Thyroid gland (tissue), 4 donors: ENCODE measurements around the gene MAN2A2. TPM values are rescaled to one million over a fixed set of nuclear protein-coding genes. Genes with fewer than 3 reads are reported as not detected.

Experiments used
- DNase-seq, 2 donors: peaks; one replicate each; pipeline ENCODE4 v3.0.0-alpha.2; 2019
- H3K27ac ChIP-seq, 3 donors: fragments of 200-600 bp; sonication (generic); 1 replicate in 2 of 3; 2 replicates in 1 of 3; pipeline ENCODE4 v1.5.1; 2016 to 2019; ENCODE audit warnings: mild to moderate bottlenecking in 1 of 3, moderate library complexity in 1 of 3
- H3K27me3 ChIP-seq: fragments of 200-600 bp; sonication (generic); one replicate; pipeline ENCODE4 v1.5.1; 2019
- H3K36me3 ChIP-seq, 2 donors: fragments of 200-600 bp; sonication (generic); one replicate each; pipeline ENCODE4 v1.5.1; 2016 to 2019
- H3K4me1 ChIP-seq, 2 donors: fragments of 200-600 bp; sonication (generic); one replicate each; pipeline ENCODE4 v1.5.1; 2017 to 2019
- H3K4me3 ChIP-seq, 3 donors: fragments of 200-600 bp; sonication (generic); replicated peaks in 1 of 3; 1 replicate in 2 of 3; 2 replicates in 1 of 3; pipeline ENCODE4 v1.5.1; 2016; ENCODE audit warnings: mild to moderate bottlenecking in 1 of 3
- H3K9me3 ChIP-seq: fragments of 200-600 bp; sonication (generic); one replicate; pipeline ENCODE4 v1.5.1; 2017
- CTCF ChIP-seq, 6 experiments: fragments of 200-600 bp in 3 of 6; fragments of 450-650 bp in 3 of 6; sonication (generic) in 3 of 6; IDR thresholded peaks; one replicate each; pipeline ENCODE4 v1.5.1; 2016 to 2019; ENCODE audit warnings: antibody characterized with exemption in 6 of 6, mild to moderate bottlenecking in 2 of 6, inconsistent platforms in 1 of 6, moderate library complexity in 1 of 6
- POLR2A ChIP-seq, 2 donors: fragments of 450-650 bp; IDR thresholded peaks; one replicate each; pipeline ENCODE4 v1.6.1; 2017; ENCODE audit warnings: antibody characterized with exemption in 2 of 2, mild to moderate bottlenecking in 2 of 2, moderate library complexity in 1 of 2
- WGBS, 2 donors: methylation state at CpG; one replicate each; pipeline ENCODE4 v1.1.5; 2017; 5-methylcytosine and 5-hydroxymethylcytosine counted together
- intact Hi-C: fragments of 100-400 bp; cut with DNase I; formaldehyde crosslinking; loops from one replicate; pipeline ENCODE4 v1.15.1; 2023
- total RNA-seq, 4 donors: library from RNA; depleted of rRNA; stranded (reverse); fragments of >200 nt; gene quantifications; one replicate each; pipeline ENCODE4 v1.2.3, GENCODE V29; 2016

Gene MAN2A2
- total RNA-seq, 4 donors from 2014 or later: 30.1 to 129 (median 58.9) TPM

GRCh38 chr15:90945091-90945490 is 42.0 kb downstream of the MAN2A2 start:
- 96 to 98% methylated on average over 7 of the region's 7 CpGs for WGBS, 2 donors
- H3K4me3 ChIP-seq: no peak overlapping the region
- TF ChIP-seq CTCF (IDR thresholded peaks at IDR 0.05): no peak
- no peak for TF ChIP-seq POLR2A (IDR thresholded peaks at IDR 0.05)
- no peaks in the 10 kb centered on the region for H3K27me3 ChIP-seq
- no peak overlapping the region for H3K27ac ChIP-seq
- DNase-seq: no peak
- intact Hi-C loops: no loop called here
- H3K9me3 ChIP-seq: no peaks in the 10 kb centered on the region
- H3K4me1 ChIP-seq: no peaks in the 10 kb centered on the region
- peaks cover 80 to 85% of the 10 kb centered on the region in 2 donors for H3K36me3 ChIP-seq

DNA sequence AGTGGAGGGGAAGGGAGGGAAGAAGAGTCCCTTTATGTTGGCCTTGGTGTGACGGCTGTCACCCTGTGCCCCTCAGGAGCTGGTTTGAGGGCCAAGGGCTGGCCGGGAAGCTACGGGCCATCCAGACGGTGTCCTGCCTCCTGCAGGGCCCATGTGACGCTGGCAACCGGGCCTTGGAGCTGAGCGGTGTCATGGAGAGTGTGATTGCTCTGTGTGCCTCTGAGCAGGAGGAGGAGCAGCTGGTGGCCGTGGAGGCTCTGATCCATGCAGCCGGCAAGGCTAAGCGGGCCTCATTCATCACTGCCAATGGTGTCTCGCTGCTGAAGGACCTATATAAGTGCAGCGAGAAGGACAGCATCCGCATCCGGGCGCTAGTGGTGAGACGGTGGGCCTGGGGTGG is 43.4 kb downstream of the MAN2A2 start:
- Histone ChIP-seq H3K4me3 (no peak overlapping the region), H3K27me3 (no peaks in the 10 kb centered on the region), H3K36me3 (peaks cover 78 to 81% of the 10 kb centered on the region in 2 donors), H3K9me3 (no peaks in the 10 kb centered on the region), H3K27ac (no peak overlapping the region), H3K4me1 (no peaks in the 10 kb centered on the region)
- intact Hi-C loops: no loop called here
- 84 to 93% methylated on average over 14 to 15 of the region's 16 CpGs for WGBS, 2 donors
- TF ChIP-seq CTCF (IDR thresholded peaks at IDR 0.05) (no peak), POLR2A (IDR thresholded peaks at IDR 0.05) (no peak)
- DNase-seq: no peak

GRCh38 chr15:90946941-90947576 is 44.0 kb downstream of the MAN2A2 start:
- Histone ChIP-seq H3K4me3 (no peak overlapping the region), H3K36me3 (peaks cover 79 to 81% of the 10 kb centered on the region in 2 donors), H3K4me1 (no peaks in the 10 kb centered on the region), H3K9me3 (no peaks in the 10 kb centered on the region), H3K27ac (no peak overlapping the region), H3K27me3 (no peaks in the 10 kb centered on the region)
- no peak for DNase-seq
- WGBS, 2 donors: 86 to 90% methylated on average over 6 to 8 of the region's 8 CpGs
- intact Hi-C loops: no loop called here
- TF ChIP-seq CTCF (IDR thresholded peaks at IDR 0.05) (no peak), POLR2A (IDR thresholded peaks at IDR 0.05) (no peak)

DNA sequence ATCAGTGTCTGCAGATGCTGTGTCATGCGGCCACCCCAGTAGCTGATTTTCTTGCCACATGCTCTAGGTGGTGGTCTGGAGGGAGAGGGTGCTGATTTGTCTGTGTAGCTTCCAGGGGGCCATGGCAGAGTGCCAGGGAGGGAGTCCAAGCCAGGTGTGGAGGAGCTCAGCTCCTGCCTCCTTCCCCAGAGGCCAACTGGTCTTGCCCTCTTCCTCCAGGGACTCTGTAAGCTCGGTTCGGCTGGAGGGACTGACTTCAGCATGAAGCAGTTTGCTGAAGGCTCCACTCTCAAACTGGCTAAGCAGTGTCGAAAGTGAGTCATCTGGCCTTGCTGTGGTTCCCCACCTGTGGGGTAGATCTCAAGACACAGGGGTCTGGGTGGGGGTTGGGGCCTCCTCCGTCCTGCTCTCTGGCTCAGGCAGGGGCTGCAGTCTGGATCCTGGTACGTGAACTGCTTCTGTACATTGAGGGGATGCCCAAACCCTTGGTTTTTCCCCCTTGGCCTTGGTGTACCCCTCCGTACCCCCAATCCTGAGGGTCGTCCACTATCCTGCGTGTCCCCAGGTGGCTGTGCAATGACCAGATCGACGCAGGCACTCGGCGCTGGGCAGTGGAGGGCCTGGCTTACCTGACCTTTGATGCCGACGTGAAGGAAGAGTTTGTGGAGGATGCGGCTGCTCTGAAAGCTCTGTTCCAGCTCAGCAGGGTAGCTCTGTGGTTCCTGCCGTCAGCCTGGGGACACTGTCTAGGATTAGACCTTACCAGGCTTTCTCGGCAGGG is 44.7 kb downstream of the MAN2A2 start:
- no peak for DNase-seq
- no peak for TF ChIP-seq POLR2A (IDR thresholded peaks at IDR 0.05)
- no peak for TF ChIP-seq CTCF (IDR thresholded peaks at IDR 0.05)
- Histone ChIP-seq H3K4me3 (no peak overlapping the region), H3K36me3 (peaks cover 72 to 81% of the 10 kb centered on the region in 2 donors), H3K27me3 (no peaks in the 10 kb centered on the region), H3K9me3 (no peaks in the 10 kb centered on the region), H3K27ac (no peak overlapping the region), H3K4me1 (no peaks in the 10 kb centered on the region)
- intact Hi-C loops: no loop called here
- 96 to 97% methylated on average over 15 to 16 of the region's 18 CpGs for WGBS, 2 donors

- Histone ChIP-seq H3K4me1 (no peaks in the 10 kb centered on the region), H3K27me3 (no peaks in the 10 kb centered on the region), H3K4me3 (no peak overlapping the region), H3K9me3 (no peaks in the 10 kb centered on the region), H3K36me3 (peaks cover 65 to 74% of the 10 kb centered on the region in 2 donors), H3K27ac (no peak overlapping the region)
- TF ChIP-seq CTCF (IDR thresholded peaks at IDR 0.05): no peak
- TF ChIP-seq POLR2A (IDR thresholded peaks at IDR 0.05): no peak
- DNase-seq: no peak
- WGBS, 2 donors: 93 to 94% methylated on average over 6 to 8 of the region's 8 CpGs
- intact Hi-C loops: no loop called here
Observed at GRCh38 chr15:90948506-90948905, 45.4 kb downstream of the MAN2A2 start.
